Spleen (tissue), 7 donors: ENCODE data around the gene MX1.

Source experiments
- POLR2A ChIP-seq, 3 donors: fragments of 450-650 bp; IDR thresholded peaks; one replicate each; pipeline ENCODE4 v1.5.1; 2017; ENCODE audit warnings: antibody characterized with exemption in 3 of 3, mild to moderate bottlenecking in 1 of 3
- POLR2AphosphoS5 ChIP-seq, 3 donors: sonication (generic); formaldehyde crosslinking; IDR thresholded peaks; one replicate each; pipeline ENCODE4 v1.5.1; 2017; ENCODE audit warnings: antibody characterized with exemption in 3 of 3
- TF ChIP-seq, protein P1 (sequence below), 11 experiments: fragments of 200-600 bp in 7 of 11; fragments of 450-650 bp in 4 of 11; sonication (generic) in 4 of 11; IDR thresholded peaks in 8 of 11; conservative IDR thresholded peaks in 3 of 11; 1 replicate in 7 of 11; 2 replicates in 4 of 11; pipeline versions ENCODE4 v1.4.0 to v1.8.0; 2016 to 2021; ENCODE audit warnings: antibody characterized with exemption in 11 of 11, inconsistent platforms in 4 of 11, mild to moderate bottlenecking in 1 of 11
- donor health status: DM: no; HTN: no; CAD: no; lungs with moderate emphysema.
- donor health status: DM: no; HTN: no; CAD: no.
- donor health status: DM: no; HTN: no; CAD: no.

DNA sequence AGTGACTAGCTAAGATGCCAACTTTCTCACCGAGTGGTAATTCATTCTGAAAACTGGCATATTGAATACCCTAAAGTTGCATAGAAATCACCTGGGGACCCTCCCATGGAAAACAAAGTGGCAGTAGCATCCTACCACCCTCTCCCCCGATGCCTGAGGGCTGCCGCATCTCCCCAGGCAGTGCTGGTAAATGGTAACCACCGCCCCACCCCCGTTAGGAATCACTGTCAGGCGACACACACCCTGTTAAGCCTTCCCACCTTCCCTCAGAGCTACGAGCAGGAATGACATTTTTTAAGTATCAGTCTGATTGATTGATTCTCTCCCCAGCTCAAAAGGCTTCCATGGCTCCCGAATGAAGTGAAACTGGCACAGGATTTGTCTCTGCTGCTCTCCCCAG lies 53.6 kb downstream of the MX1 start:
- TF ChIP-seq, protein P1, sequence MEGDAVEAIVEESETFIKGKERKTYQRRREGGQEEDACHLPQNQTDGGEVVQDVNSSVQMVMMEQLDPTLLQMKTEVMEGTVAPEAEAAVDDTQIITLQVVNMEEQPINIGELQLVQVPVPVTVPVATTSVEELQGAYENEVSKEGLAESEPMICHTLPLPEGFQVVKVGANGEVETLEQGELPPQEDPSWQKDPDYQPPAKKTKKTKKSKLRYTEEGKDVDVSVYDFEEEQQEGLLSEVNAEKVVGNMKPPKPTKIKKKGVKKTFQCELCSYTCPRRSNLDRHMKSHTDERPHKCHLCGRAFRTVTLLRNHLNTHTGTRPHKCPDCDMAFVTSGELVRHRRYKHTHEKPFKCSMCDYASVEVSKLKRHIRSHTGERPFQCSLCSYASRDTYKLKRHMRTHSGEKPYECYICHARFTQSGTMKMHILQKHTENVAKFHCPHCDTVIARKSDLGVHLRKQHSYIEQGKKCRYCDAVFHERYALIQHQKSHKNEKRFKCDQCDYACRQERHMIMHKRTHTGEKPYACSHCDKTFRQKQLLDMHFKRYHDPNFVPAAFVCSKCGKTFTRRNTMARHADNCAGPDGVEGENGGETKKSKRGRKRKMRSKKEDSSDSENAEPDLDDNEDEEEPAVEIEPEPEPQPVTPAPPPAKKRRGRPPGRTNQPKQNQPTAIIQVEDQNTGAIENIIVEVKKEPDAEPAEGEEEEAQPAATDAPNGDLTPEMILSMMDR (IDR thresholded peaks at IDR 0.05 in 8 of 11, conservative IDR thresholded peaks at IDR 0.05 in 3 of 11) = no peak
- no peak for TF ChIP-seq POLR2A (IDR thresholded peaks at IDR 0.05)
- no peak for TF ChIP-seq POLR2AphosphoS5 (IDR thresholded peaks at IDR 0.05)
